IMR-90 (cell line): ENCODE measurements around the gene PFKL.

Experiments used
- BHLHE40 ChIP-seq: fragments of 150-350 bp; IDR thresholded peaks from 2 replicates; pipeline ENCODE4 v1.6.1; 2016; ENCODE audit warnings: mild to moderate bottlenecking, low read depth, low read length
- CTCF ChIP-seq: conservative IDR thresholded peaks from 2 replicates; pipeline ENCODE4 v1.5.1; 2012; ENCODE audit warnings: mild to moderate bottlenecking, low read depth, low read length, improper control_type of control experiment
- POLR2A ChIP-seq: IDR thresholded peaks from 2 replicates; pipeline ENCODE4 v1.6.1; 2012; ENCODE audit warnings: mild to moderate bottlenecking, low read depth, low read length

DNA sequence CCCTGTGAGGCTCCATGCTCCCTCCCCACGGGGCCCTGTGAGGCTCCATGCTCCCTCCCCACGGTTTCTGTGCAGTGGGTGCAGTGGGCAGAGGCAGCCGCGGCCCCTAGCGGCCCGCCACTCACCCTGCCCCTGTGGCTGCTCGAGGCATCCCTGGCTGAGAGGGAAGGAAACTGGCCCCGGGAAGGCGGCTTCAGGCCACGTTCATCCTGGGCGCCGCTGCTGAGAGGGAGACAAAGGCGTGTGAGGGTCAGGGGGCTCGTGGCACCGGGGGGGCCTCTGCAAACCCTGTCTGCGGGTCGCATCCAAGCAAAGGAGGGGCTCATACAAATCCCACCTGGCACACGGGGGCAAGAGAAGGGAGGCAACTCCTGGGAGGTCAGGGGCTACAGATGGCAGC, 30.8 kb downstream of the PFKL start:
- TF ChIP-seq CTCF (no peak), BHLHE40 (no peak), POLR2A (no peak)
